Right renal pelvis (tissue), 4 donors: ENCODE data around the gene STK11IP. TPM values are rescaled to one million over a fixed set of nuclear protein-coding genes. Genes with fewer than 3 reads are reported as not detected.

Source experiments
- DNase-seq, 4 donors: peaks; one replicate each; pipeline ENCODE4 v3.0.0-alpha.2; 2013; ENCODE audit warnings: low read depth in 4 of 4, low spot score in 3 of 4, missing footprints in 1 of 4
- polyA plus RNA-seq, 4 donors: library from polyadenylated mRNA; unstranded; fragments of 120-200 nt; gene quantifications; one replicate each; pipeline ENCODE4 v1.2.1, GENCODE V29; 2013; ENCODE audit not compliant: insufficient read length in 4 of 4

The STK11IP gene, protein sequence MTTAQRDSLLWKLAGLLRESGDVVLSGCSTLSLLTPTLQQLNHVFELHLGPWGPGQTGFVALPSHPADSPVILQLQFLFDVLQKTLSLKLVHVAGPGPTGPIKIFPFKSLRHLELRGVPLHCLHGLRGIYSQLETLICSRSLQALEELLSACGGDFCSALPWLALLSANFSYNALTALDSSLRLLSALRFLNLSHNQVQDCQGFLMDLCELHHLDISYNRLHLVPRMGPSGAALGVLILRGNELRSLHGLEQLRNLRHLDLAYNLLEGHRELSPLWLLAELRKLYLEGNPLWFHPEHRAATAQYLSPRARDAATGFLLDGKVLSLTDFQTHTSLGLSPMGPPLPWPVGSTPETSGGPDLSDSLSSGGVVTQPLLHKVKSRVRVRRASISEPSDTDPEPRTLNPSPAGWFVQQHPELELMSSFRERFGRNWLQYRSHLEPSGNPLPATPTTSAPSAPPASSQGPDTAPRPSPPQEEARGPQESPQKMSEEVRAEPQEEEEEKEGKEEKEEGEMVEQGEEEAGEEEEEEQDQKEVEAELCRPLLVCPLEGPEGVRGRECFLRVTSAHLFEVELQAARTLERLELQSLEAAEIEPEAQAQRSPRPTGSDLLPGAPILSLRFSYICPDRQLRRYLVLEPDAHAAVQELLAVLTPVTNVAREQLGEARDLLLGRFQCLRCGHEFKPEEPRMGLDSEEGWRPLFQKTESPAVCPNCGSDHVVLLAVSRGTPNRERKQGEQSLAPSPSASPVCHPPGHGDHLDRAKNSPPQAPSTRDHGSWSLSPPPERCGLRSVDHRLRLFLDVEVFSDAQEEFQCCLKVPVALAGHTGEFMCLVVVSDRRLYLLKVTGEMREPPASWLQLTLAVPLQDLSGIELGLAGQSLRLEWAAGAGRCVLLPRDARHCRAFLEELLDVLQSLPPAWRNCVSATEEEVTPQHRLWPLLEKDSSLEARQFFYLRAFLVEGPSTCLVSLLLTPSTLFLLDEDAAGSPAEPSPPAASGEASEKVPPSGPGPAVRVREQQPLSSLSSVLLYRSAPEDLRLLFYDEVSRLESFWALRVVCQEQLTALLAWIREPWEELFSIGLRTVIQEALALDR
- polyA plus RNA-seq, result 10 to 100 TPM; 21.4 to 32.5 (median 24.9) TPM

DNA sequence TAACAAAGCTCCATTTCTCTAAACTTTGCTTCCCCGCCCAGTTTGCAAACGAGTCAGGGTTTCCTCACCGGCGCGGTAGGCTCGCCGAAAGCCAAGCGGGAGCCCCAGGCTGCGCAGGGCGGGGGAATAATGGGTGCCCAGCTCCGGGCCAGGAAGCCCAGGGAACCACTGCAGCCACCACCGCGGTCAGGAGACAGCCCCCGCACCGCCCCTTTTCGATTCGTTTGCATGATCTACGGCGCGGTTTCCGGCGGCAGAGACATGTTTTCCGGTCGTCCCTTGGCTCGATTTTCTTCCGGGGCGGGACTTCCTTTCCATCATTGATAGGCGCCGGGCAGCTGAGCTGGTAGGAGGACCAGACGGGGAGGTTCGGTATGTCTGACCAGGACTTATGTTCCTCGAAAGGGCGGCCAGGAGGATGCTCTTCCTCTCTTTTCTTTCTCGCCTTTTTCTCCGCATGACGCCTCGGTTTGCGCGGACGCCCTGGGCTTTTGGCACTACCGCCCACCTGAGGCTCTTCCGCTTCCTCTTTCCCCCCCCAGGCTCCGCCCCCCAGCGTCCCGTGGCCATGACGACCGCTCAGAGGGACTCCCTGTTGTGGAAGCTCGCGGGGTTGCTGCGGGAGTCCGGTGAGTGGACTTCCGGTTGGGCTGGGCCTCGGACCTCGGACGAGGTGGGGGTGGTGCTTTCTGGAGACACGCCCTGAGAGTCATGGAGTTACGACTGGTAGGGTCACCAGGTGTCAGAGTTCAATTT lies at the start of gene STK11IP:
STK11IP (plus strand) TSS at position 306 of the 756 bp plus-strand sequence; CDS start at position 569, 263 bp downstream.
- DNase-seq, result peak; percentile 96 to 98 (median 96)

DNA sequence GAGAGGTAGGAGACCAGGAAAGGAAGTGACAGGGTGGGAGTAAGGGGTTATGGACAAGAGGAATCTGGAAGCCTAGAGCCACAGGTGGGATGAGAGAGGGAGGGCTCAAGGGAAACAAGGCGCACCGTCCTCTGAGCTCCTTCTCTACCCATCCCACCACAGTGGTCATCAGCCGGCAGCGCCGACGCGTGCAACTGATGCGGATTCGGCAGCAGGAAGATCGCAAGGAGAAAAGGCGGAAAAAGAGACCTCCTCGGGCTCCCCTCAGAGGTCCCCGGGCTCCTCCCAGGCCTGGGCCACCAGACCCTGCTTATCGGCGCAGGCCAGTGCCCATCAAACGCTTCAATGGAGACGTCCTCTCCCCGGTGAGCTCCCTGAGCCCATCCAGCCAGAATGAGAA lies 48.7 kb upstream of the STK11IP start:
- no peak for DNase-seq

DNA sequence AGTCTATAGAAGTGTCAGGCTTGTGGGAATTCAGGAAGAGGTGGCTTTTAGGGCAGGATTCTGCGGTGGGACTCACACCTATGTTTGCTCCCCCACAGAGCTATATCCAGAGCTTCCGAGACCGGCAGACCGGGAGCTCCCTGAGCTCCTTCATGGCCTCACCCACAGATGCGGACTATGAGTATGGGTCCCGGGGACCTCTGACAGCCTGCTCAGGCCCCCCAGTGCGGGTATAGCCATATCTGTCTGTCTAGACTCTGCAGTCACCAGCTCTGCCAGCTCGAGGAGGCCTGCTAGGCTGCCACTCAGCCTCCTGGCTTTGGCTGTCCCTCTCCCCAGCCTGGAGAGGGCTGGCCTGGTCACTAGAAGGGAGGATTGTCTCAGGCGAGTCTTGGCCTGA lies 48.0 kb upstream of the STK11IP start:
- no peak for DNase-seq

DNA sequence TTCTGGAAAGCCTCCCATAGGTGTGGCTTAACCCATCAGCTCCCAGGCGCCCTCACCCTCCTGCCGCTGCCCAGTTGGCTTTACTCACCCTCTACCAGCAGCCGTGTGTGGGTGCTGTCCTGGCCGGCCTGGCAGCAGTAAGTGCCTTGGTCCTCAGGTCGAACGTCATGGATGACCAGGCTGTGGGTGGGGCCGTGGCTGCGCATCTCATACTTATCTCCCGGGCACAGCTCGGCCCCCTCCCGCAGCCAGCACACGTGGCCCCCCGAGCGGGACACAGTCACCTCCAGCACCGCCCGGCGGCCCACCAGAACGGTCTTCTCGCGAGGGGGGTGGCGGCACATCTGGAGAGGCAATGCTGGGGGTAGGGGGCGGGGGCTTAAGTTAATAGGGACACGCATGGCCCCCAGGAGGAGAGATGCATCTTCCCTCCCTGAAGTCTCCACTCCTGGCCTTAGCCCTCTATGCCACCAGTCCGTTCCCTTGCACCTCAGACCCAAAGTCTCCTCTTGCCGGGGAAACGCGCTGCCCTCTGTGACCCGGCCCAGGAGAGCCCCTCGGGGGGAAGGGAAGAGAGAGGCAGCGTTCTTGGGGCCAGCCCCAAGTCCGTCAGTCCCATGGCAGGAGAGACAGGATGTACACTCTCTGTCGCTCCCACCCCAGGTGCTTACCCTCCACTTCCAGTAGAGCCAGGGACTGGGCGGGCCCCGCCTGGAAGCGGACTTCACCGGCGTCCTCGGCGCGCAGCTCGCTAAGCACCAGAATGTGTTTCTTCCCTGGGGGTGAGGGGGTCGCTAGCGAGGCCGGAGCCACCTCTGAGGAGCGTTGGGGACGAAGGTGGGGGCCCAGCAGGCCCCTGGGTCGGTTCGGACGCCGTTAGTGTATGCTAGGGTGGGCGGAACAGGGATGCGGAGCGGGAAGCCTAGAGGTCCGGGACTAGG lies 45.9 kb upstream of the STK11IP start:
- DNase-seq, result no peak

DNA sequence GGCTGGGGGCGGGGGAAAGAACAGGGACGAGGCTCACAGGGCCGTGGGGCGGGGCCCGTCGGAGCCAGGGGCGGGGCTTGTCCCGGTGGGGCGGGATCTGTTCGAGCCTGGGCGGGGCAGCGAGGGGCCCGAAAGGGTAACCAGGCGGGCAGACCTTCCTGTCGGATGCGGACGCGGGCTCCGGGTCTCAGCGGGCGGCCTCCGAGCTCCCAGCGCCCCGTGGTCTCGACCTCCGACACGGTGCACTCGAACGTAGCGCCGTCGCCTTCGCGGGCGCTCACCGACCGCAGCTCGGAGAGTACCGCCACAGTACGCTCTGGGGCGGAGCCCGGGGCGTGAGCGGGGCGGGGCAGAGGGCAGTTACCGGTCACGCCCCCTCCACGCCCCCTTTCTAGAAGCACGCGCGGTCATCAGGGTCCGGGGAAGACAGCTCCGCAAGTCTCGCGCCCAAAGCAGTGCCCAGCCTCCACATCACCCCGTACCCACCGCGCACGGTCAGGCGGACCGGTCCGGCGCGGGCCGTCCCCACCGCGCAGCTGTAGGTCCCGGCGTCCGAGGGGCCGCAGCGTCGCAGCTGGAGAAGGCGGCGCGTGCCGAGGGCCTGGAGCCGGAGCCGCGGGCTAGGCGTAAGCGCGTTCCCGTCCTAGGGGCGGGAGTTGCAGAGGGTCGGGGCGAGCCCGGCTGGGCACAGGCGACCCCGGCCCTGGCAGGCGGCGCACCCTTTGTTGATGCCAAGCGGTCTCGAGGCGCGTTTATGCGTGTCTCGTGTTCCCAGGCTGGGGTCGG lies 45.1 kb upstream of the STK11IP start:
- peak in 3 of 4 donors; percentile 77 to 88 (median 81) for DNase-seq

DNA sequence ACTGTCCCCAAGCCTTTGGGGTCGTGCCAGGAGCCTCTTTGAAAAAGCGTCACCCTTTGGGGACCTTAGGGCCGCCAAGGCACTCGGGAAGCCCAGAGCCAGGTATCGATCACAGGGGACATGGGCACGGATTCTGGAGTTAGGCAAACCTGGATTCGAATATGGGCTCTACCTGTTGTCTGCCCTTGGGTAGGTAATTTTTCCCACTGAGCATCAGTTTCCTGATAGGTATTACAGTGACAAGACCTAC lies 44.6 kb upstream of the STK11IP start:
- no peak for DNase-seq

DNA sequence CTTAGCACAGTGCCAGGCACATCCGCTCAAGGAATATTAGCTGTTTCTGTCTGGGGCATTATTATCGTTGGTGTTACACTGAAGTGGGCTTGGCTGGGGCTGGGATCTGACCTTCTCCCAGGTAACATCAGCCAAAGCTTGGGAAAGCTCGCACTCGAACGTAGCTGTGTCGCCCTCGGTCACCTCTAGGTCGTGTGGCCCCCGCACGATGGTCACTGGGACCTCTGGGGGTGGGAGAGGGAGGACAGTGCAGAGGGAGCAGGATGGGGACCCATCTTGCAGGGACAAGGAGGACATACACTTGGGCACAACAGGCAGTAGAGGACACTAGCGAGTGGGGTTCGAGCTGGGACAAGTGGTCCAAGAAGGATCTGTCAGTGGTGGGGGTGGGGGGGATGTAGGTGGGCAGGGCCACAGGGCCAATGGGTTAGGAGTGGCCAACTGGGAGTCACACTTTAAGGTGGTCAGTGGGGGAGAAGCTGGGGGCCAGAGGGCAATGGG lies 44.1 kb upstream of the STK11IP start:
- DNase-seq, result no peak

DNA sequence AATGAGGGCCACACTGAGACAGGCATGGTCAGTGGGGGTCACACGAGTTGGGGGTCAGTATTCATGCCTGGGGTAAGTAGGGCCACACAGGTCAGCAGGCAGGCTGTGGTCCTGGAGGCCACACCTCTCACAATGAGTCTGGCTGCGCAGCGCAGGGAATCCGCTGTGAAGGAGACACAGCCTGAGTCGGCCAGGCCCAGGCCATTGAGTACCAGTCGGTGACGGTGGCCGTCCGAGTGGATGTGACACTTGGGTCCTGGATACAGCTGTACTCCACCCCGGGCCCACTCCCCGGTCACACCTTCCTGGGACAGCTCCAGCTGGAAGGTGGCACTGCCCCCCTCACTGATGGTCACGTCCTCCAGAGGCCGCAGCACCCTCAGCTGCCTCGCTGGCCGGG lies 43.3 kb upstream of the STK11IP start:
- DNase-seq, result no peak

DNA sequence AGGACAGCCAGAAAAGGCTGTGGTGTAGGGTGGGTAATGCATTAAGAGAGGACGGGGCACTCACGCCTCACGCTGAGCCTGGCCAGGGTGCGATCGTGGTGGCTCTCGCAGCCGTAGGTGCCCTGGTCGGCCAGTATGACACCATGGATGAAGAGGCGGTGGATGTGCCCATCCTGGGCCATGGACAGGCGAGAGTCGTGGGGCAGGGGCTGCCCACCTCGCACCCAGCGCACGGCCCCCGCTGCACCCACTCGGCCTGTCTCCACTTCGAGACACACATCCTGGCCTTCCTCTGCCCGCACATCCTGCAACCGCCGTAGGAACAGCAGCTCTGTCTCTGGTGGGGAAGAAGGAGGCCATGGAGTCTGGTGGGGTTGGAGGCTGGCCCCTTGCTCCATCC lies 41.7 kb upstream of the STK11IP start:
- no peak for DNase-seq

DNA sequence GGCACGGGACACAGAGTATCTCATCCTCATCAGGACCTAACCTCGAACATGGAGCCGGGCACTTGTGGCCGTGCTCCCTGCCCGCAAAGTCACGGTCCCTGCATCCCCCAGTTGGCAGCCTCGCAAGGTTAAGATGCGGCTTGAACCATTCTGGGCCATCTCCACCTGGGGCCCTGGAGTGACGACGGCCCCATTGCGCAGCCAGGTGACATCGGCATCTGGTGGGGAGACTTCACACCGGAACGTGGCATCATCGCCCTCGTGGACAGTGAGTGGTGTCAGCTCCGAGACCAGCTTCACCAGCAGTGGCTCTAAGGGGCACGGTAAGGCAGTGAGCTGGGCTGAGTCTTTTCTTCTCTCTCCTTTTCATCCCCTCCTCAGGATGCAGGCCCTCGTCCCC lies 41.2 kb upstream of the STK11IP start:
- DNase-seq, result no peak

DNA sequence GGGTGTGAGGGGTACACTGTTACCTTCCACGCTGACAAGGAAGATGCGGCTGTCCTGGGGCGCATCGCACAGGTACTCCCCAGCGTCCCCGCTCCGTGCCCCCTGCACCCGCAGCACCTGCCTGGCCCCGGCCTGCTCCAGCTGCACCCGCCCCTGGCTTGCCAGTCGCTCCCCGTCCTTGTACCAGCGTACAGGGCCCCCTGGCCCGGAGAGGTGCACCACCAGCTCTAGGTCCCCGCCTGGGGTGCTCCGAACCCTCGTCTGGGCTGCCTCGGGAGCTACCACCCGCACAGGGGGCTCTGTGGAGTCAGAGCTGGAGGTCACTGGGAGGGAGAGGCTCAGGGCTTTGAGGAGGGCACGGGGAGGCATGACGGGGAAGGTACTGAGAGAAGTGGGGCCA lies 40.3 kb upstream of the STK11IP start:
- no peak for DNase-seq

DNA sequence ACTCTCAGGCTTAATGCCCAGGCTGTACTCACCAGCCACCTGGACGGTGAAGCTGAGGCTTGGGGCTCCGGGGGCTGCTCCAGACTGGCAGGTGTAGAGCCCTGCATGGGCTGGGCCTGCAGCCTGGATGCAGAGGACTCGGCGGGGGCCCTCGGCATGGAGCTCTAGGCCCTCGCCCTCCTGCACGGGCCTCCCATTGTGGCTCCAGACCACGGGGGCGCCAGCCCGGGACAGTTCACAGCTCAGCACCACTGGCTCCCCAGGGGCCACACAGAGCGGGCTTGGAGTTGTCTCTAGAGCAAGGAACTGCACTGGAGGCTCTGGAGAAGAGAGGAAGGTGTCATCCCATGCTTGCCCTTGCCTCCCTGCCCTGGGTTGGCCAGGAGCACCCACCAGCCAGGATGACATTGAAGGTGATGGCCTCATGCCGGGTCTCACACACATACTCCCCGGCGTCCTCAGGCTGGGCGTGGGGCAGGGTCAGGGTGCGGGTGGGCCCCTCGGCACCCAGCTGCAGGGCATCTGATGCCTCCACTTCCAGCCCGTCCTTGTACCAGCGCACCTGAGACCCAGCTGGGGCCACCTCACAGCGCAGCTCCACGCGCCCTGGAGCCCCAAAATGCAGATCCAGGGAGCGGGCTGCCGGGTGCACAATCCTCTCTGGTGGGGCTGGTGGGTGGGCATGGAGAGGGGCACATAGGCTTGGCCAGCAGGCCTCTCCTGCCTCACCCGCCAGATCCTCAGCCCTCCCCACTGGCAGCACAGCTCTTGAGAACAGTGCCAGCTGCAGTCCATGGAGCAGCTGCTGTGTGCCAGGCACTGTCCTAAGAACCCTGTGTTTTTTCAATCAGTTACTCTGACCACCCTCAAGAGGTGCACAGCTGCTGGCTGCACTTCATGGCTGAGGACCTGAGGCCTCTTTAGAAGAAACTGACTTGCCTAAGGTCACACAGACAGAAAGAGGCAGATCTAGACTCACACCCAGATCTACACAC lies 39.6 kb upstream of the STK11IP start:
- DNase-seq, result no peak

DNA sequence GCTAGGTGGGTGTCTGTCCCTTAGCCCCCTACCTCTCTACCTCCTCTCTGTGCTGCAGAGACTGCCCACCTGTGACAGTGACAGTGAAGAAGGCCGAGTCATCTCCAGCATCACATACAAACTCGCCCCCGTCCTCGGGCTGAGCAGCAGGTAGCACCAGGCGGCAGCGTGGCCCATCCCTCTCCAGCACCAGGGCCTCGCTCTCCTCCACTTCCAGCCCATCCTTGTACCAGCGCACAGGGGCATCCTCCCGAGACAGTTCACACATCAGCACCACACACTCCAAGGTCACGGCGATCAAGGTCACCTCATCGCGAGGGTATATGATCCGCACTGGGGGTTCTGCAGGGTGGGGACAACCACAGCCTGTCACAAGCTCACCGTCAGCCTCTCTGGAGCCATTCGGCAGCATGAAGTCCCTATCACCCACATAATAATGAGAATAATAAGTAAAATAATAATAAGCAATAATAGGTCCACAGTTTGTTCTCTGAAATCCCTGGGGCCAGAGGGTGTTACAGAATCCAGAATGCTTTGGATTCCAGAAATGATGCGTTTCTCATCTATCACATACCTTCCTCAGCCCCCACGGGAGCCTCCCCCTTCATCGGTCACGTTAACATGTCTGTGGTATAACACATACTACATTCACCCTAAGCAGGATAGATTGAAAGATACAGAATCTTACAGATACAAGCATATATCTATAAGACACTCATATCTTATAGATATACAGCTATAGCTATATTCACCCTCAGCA lies 38.3 kb upstream of the STK11IP start:
- DNase-seq, result no peak

DNA sequence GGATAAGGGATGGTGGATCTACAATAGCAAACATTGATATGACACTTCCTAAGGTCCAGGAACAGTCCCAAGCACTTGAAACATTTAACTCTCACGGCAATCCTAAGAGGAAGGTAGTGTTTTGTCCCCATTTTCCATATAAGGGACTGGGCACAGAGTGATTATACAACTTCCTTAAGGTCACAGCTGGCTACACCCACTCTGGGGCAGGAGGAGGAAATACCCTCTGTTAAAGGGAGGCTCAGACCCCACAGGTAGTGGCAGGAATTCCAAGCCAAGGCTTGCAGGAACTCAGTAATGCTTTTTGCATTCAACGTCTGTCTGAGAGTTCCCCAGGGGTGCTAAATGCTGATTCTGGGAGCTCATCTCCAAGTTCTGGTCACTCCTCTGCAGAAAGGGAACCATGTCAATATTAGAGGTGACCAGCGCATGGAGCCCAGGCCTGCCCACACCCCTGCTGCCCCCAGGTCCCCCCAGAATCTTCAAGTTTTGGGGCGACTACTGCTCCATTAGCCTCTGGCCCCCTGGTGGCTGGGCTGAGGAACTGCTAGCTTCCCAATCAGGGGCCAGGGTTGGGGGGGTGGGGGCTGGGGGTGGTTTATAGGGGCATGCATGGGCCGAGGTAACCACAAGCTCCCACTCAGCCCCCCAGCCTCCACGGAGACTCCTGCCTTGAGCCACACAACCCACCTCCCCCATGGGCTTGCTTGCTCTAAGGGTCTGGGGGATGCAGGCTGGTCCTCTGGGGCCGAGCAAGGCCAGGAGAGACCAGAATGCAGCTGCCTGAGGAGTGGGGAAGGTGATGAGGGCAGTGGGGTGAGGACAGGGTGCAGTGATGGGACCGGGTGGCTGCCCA lies 37.4 kb upstream of the STK11IP start:
- DNase-seq, result no peak

DNA sequence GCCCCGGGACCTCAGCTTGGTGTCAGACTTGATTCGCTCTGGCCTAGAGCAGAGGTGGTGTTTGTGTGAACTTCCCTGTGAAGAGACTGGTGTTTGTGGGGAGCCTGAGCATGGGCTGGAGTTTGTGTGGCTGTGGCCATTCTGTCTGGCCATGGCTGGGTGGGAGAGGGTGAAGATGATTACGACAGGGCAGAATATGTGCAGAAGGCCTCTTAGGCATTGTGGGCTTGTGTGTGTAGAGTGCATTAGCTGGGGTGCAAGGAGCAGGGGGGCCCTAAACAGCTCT lies 36.8 kb upstream of the STK11IP start:
- DNase-seq, result no peak
